Spleen (tissue), 7 donors: Measurements from ENCODE around the gene ABTB1.

ENCODE experiments used
- CTCF ChIP-seq, 11 experiments: fragments of 200-600 bp in 7 of 11; fragments of 450-650 bp in 4 of 11; sonication (generic) in 4 of 11; IDR thresholded peaks in 8 of 11; conservative IDR thresholded peaks in 3 of 11; 1 replicate in 7 of 11; 2 replicates in 4 of 11; pipeline versions ENCODE4 v1.4.0 to v1.8.0; 2016 to 2021; ENCODE audit warnings: antibody characterized with exemption in 11 of 11, inconsistent platforms in 4 of 11, mild to moderate bottlenecking in 1 of 11
- POLR2A ChIP-seq, 3 donors: fragments of 450-650 bp; IDR thresholded peaks; one replicate each; pipeline ENCODE4 v1.5.1; 2017; ENCODE audit warnings: antibody characterized with exemption in 3 of 3, mild to moderate bottlenecking in 1 of 3
- POLR2AphosphoS5 ChIP-seq, 3 donors: sonication (generic); formaldehyde crosslinking; IDR thresholded peaks; one replicate each; pipeline ENCODE4 v1.5.1; 2017; ENCODE audit warnings: antibody characterized with exemption in 3 of 3
- donor health status: DM: no; HTN: no; CAD: no; lungs with moderate emphysema.
- donor health status: DM: no; HTN: no; CAD: no.
- donor health status: DM: no; HTN: no; CAD: no.

GRCh38 chr3:127644641-127645370, 27.9 kb upstream of the ABTB1 start:
- TF ChIP-seq CTCF (IDR thresholded peaks at IDR 0.05 in 8 of 11, conservative IDR thresholded peaks at IDR 0.05 in 3 of 11) (no peak), POLR2A (IDR thresholded peaks at IDR 0.05) (no peak), POLR2AphosphoS5 (IDR thresholded peaks at IDR 0.05) (no peak)
